ENCODE results near the gene NTHL1. TPM values are rescaled to one million over a fixed set of nuclear protein-coding genes. Genes with fewer than 3 reads are reported as not detected.

The NTHL1 gene
- total and polyA plus RNA-seq, 2 of the 13 experiments (the other 11 are each of a cell fraction or from before 2014, with no cell fraction given) = 47.5 to 64.9 TPM

- H4K20me1 ChIP-seq (ENCODE audit: insufficient read depth, low read length) = no peaks in the 10 kb centered on the region
- peak; percentile 64 for ATAC-seq
- peaks cover 3 to 6% of the 10 kb centered on the region in 2 experiments; a peak in 4 of 5 replicates for H3K36me3 ChIP-seq (replicated peaks in 1 of 2; ENCODE audit: control insufficient read depth in 1 of 2, insufficient read depth in 2 of 2, low read length in 2 of 2)
- no peaks in the 10 kb centered on the region for H3K27me3 ChIP-seq (ENCODE audit: control insufficient read depth in 1 of 2, insufficient read depth in 2 of 2, low read length in 2 of 2)
- peak; percentile 40 for FAIRE-seq
- peak overlapping the region; percentile 90 for H3K27ac ChIP-seq (ENCODE audit: extremely low read length, insufficient read depth, low read length)
- H3K79me2 ChIP-seq (ENCODE audit: insufficient read depth, low read length) = no peaks in the 10 kb centered on the region
- H3K4me2 ChIP-seq (ENCODE audit: low read depth, low read length) = peak overlapping the region; percentile 87
- BruUV-seq (replicated peaks) = TSS peak; percentile 49
- POLR2A ChIA-PET = interaction anchor here (0.6 to 4.6 kb wide), 23 partner anchors 8 to 227 kb away, joined by 3 to 67 read pairs (median 4); partner anchors contain the start of genes ECI1, NHERF2, NTHL1 and PKD1
- H2AFZ ChIP-seq (ENCODE audit: low read length) = no peak overlapping the region
- intact Hi-C loops (cut with micrococcal nuclease; ENCODE audit: unreplicated experiment) = no loop called here
- WGBS (ENCODE audit: low lambda C conversion rate) = 3% methylated on average over 6 of the region's 34 CpGs
- H3K9ac ChIP-seq (ENCODE audit: insufficient read depth, low read depth, low read length) = peak overlapping the region; percentile 75
- CTCF ChIA-PET (ENCODE audit: low intra/inter-chr PET ratio, low total read pairs) = no interaction called here
- H3K4me1 ChIP-seq (ENCODE audit: insufficient read depth, low read length) = peaks cover 98% of the 10 kb centered on the region
- no peaks in the 10 kb centered on the region for H3K9me3 ChIP-seq (ENCODE audit: low read length)
- in situ Hi-C loops (cut with HindIII; ENCODE audit: extremely low pct_ligation_motif_present, low pct_unique_long_range_greater_than_20kb) = no loop called here
- peak; percentile 84 for DNase-seq (ENCODE audit: low spot score)
- H3K4me3 ChIP-seq (replicated peaks in 1 of 3; ENCODE audit: insufficient read depth in 1 of 3, low read depth in 2 of 3, low read length in 3 of 3) = peak overlapping the region; percentile 36 to 70 (median 46); a peak in 5 of 6 replicates
- TF ChIP-seq ZNF264 (CRISPR knock-in tag; IDR thresholded peaks at IDR 0.05) (0 out of 2 replicates have a peak, but pooled peaks have one; percentile 63), MYC (CRISPR knock-in tag; IDR thresholded peaks at IDR 0.05; ENCODE audit: borderline replicate concordance) (peak; percentile 76; the same call in 1 of the 2 replicates), TFAP4 (IDR thresholded peaks at IDR 0.05; ENCODE audit: borderline replicate concordance, low read depth) (peak; percentile 58; the same call in 1 of the 2 replicates), KIAA2018 (CRISPR knock-in tag; IDR thresholded peaks at IDR 0.05; ENCODE audit: borderline replicate concordance) (no peak), FOXA3 (CRISPR knock-in tag; IDR thresholded peaks at IDR 0.05) (peak; percentile 87)
Measured at GRCh38 chr16:2035431-2036199, 12.0 kb downstream of the NTHL1 start.
